GM20000 (cell line): ENCODE data around the gene FOXJ2.
"Not testable (repeated sequence)": the region's sequence is repeated elsewhere in the genome, so short reads cannot be mapped to it uniquely, and the experiment has no call there.

Experiments used
- DNase-seq: peaks from one replicate; pipeline ENCODE4 v3.0.0; 2012; ENCODE audit warnings: low spot score
- TF ChIP-seq, protein P1 (sequence below): IDR thresholded peaks from 2 replicates; pipeline ENCODE4 v1.5.1; 2012; ENCODE audit warnings: mild to moderate bottlenecking, control low read depth; ENCODE audit errors: extremely low read depth, missing control alignments

FOXJ2 gene

DNA sequence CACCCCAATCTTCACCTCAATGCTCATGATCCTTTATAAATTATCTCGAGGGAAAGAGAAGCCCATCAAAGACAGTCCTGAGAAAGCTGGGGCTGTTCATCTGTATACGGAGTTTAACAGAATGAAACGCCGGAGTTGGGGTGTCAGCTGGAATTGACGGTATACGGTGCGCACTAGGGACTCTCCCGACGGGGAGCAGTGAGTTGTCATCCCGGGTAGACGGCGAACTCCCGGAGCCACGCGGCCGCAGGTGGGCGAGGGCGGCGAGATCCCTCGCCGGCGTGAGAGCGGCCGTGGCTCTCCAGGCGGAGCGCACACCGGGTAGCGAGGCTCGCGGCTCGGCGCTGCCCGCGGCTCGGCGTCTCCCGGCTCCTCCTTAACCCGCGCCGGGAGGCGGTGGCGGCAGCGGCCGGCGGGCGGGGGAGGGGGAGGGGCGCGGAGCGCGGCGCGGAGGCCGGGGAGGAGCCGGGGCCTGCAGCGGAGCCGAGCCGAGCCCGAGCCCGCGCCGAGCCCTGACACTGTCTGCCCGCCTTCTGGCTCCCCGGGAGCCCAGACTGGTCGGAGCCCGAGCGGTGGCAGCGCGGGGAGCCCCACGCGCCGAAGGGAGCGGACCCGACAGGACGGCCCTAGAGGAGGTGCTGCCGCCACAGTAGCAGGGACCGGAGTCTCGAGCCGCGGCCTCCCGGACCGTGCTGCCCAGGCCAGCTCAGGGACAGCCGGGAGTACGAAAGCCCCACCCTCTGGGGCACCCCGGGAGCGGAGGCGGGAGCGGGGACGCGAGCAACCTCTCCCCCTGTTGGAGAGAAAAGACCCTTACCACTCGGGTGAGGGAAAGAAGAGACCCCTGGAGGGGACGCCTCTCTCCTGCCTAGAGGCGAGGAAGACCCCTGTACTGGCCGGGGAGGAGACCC is at the start of gene FOXJ2:
TSS of gene FOXJ2 (plus strand) at position 475 of the 911 bp plus-strand sequence. CDS start 7,117 bp downstream, outside the sequence.
- TF ChIP-seq, protein P1, sequence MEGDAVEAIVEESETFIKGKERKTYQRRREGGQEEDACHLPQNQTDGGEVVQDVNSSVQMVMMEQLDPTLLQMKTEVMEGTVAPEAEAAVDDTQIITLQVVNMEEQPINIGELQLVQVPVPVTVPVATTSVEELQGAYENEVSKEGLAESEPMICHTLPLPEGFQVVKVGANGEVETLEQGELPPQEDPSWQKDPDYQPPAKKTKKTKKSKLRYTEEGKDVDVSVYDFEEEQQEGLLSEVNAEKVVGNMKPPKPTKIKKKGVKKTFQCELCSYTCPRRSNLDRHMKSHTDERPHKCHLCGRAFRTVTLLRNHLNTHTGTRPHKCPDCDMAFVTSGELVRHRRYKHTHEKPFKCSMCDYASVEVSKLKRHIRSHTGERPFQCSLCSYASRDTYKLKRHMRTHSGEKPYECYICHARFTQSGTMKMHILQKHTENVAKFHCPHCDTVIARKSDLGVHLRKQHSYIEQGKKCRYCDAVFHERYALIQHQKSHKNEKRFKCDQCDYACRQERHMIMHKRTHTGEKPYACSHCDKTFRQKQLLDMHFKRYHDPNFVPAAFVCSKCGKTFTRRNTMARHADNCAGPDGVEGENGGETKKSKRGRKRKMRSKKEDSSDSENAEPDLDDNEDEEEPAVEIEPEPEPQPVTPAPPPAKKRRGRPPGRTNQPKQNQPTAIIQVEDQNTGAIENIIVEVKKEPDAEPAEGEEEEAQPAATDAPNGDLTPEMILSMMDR, result peak; percentile 4
- DNase-seq, result peak; percentile 90

DNA sequence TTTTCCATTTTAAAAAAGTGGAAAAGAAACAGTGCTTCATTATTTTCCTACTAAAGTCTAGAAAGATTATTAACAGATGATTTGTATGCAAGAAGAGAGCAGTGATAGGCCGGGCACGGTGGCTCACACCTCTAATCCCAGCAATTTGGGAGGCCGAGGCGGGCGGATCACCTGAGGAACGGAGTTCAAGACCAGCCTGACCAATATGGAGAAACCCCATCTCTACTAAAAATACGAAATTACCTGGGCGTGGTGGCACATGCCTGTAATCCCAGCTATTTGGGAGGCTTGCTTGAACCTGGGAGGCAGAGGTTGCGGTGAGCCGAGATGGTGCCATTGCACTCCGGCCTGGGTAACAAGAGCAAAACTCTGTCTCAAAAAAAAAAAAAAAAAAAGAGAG is 49.5 kb upstream of the FOXJ2 start:
- DNase-seq, result not testable (repeated sequence)

DNA sequence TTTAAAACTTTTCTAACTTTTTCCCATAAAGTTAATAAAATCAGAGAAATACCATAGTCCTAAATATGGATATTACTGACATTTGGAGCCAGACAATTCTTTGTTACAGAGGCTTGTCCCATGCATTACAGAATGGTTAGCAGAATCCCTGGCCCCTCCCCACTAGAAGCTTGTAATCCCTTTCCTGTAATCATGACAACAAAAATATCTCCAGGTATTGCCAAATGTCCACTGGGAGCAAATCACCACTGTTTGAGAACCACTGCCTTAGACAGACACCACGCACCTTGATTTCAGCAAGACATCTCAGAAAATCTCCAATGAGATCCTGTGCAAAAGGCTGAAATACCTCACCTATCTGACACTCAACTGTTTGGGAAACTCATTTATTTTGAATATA is 49.1 kb upstream of the FOXJ2 start:
- not testable (repeated sequence) for DNase-seq

DNA sequence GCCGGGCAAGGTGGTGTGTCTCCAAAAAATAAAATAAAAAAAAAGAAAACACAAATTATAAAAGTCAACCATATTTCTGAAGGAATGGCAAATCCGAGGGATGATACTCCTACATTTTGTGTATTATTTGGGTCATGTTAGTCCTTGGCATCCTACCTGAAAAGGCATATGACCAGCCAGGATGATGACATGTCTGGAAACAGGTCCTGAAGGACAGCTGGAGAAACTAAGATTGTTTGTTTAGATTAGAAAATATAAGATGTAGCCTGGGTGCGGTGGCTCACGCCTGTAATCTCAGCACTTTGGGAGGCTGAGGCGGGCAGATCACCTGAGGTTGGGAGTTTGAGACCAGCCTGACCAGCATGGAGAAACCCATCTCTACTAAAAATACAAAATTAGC is 47.6 kb upstream of the FOXJ2 start:
- no peak for DNase-seq
- TF ChIP-seq, protein P1, result no peak

DNA sequence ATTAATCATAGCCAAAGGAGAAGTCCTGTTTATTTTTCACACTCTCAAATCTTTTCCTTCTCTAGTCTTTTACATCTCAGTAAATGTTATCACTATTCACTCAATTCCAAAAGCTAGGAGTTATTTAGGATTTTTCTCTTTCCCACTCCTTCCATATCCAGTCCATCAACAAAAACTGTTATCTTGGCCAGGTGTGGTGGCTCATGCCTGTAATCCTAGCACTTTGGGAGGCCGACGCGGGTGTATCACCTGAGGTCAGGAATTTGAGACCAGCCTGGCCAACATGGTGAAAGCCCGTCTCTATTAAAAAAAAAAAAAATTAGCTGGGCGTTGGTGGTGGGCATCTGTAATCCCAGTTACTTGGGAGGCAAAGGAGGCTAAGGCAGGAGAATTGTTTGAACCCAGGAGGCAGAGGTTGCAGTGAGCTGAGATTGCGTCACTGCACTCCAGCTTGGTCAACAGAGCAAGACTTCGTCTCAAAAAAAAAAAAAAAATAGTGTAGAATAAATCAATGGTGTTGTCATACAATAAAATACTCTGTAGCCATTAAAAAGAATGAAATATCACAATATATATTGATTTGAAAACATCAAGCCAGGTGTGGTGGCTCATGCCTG is 46.6 kb upstream of the FOXJ2 start:
- no peak for DNase-seq
- TF ChIP-seq, protein P1, result no peak

DNA sequence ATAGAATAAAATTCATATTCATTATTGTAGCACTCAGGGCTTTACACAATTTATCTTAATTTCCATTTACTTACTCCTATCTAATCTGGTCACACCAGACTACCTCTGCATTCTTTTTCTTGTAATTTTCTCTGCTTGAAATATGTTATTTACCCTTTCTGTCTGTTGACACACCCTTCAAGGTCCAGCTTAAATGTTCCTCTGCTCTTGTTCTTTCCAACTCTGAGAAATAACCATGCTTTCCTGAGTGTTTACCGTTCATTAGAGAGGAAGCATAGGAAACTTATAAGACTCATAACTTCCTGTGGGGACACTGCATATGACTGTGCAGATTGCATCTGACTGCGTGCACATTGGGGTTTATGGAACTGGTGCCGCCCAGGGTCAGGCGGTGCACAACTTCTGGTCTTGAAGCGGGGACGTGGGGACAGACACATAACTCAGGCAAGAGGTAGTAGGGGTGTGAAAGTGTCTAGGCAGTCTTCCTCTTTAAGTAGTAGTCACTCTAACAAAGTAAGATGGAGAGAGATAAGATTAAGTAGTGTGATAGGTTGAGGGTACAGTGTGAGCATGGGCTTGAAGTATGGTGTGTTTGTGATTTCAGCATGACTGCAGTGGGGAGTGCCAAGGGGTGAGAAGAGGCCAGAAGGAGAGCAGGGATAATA is 42.6 kb upstream of the FOXJ2 start:
- TF ChIP-seq, protein P1, result no peak
- peak; percentile 22 for DNase-seq

DNA sequence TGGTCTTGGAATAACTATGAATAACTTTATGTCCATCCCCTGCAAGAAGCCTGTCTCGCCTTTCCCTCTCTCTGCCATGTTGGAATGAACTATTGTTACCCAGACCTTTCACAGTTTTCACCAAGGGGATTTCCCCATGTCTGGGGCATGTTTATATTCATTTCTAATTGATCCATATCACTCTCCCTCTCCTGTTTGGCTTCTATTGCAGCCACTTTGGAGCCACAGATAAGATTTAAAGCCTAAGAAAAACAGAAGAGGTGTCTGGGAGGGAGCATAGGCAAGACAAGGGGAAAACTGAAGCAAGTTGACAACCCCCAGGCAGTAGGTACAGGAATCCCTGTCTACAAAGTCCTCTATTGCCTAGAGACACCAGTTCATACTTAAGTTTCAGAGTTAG is 41.0 kb upstream of the FOXJ2 start:
- no peak for DNase-seq
- TF ChIP-seq, protein P1, result no peak

DNA sequence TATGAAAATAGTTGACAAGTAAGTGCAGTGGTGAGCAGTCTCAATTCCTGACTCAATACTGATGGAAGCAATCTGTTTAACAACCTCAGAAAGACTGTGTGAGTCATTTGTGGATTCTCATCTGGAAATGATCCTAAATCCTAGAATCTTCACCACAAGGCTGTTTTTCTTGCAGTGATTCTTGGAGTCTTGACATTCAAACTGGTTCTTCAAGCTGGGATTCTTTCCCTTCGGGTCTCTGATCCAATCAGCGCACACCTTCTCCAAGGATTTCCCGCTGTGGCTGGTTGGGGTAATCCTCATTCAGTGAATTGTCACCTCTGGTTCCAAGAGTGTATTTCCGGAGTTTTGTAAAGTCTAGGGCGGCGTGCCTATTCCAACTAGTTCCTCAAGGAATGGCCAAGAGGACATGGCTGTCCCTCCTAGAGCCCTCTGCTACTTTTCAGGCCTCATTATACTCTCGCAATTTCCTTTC is 37.7 kb upstream of the FOXJ2 start:
- TF ChIP-seq, protein P1, result no peak
- no peak for DNase-seq
